GM18507 (cell line): ENCODE measurements around the gene MIGA1.
"Not testable (repeated sequence)": the region's sequence is repeated elsewhere in the genome, so short reads cannot be mapped to it uniquely, and the experiment has no call there.

ENCODE experiments used
- DNase-seq: peaks from one replicate; pipeline ENCODE4 v3.0.0; 2011; ENCODE audit warnings: low read depth; ENCODE audit not compliant: insufficient read length; ENCODE audit errors: extremely low spot score
- FAIRE-seq: peaks from 2 replicates; lab custom pipeline; 2011; peaks lifted over from hg19 to GRCh38; lab: Jason Lieb, UNC

The MIGA1 gene

GRCh38 chr1:77891200-77891599 is 111.8 kb downstream of the MIGA1 start:
- DNase-seq (no peak), FAIRE-seq (no peak)

GRCh38 chr1:77899647-77900320 is 120.3 kb downstream of the MIGA1 start:
- no peak for DNase-seq
- no peak for FAIRE-seq

GRCh38 chr1:77900687-77901293 is 121.3 kb downstream of the MIGA1 start:
- FAIRE-seq (peak; percentile 88), DNase-seq (no peak)

- no peak for FAIRE-seq
- DNase-seq: no peak
Measured at GRCh38 chr1:77905603-77906002, 126.2 kb downstream of the MIGA1 start.

- no peak for DNase-seq
- no peak for FAIRE-seq
Measured at GRCh38 chr1:77906019-77906545, 126.6 kb downstream of the MIGA1 start.

GRCh38 chr1:77906624-77907023 is 127.2 kb downstream of the MIGA1 start:
- DNase-seq (no peak), FAIRE-seq (no peak)

GRCh38 chr1:77910116-77910515 is 130.7 kb downstream of the MIGA1 start:
- DNase-seq: no peak
- no peak for FAIRE-seq

- FAIRE-seq, DNase-seq: not testable (repeated sequence)
Measured at GRCh38 chr1:77918918-77919317, 139.5 kb downstream of the MIGA1 start.

- FAIRE-seq (no peak), DNase-seq (no peak)
Measured at GRCh38 chr1:77925518-77925917, 146.1 kb downstream of the MIGA1 start.

- FAIRE-seq: no peak
- no peak for DNase-seq
Measured at GRCh38 chr1:77925956-77926355, 146.5 kb downstream of the MIGA1 start.

GRCh38 chr1:77926561-77927357 is 147.3 kb downstream of the MIGA1 start:
- FAIRE-seq (peak; percentile 85), DNase-seq (no peak)

- DNase-seq: no peak
- peak; percentile 59 for FAIRE-seq
Measured at GRCh38 chr1:77927414-77927813, 148.0 kb downstream of the MIGA1 start.
